ENCODE data around the gene HSPB8.

GRCh38 chr12:119200601-119201000 lies 21.9 kb downstream of the HSPB8 start:
- TF ChIP-seq, protein P1, sequence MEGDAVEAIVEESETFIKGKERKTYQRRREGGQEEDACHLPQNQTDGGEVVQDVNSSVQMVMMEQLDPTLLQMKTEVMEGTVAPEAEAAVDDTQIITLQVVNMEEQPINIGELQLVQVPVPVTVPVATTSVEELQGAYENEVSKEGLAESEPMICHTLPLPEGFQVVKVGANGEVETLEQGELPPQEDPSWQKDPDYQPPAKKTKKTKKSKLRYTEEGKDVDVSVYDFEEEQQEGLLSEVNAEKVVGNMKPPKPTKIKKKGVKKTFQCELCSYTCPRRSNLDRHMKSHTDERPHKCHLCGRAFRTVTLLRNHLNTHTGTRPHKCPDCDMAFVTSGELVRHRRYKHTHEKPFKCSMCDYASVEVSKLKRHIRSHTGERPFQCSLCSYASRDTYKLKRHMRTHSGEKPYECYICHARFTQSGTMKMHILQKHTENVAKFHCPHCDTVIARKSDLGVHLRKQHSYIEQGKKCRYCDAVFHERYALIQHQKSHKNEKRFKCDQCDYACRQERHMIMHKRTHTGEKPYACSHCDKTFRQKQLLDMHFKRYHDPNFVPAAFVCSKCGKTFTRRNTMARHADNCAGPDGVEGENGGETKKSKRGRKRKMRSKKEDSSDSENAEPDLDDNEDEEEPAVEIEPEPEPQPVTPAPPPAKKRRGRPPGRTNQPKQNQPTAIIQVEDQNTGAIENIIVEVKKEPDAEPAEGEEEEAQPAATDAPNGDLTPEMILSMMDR (IDR thresholded peaks at IDR 0.05) = no peak
- no peak for TF ChIP-seq POLR2A (IDR thresholded peaks at IDR 0.05)

Data from lower leg skin (tissue), 3 donors.